NCI-H524 treated with DMSO at 0.1 percent for 48 hours (cell line): ENCODE data around the gene RERE.
A peak's percentile ranks its signal among the peaks of the same experiment; 100 is the strongest.
"Not testable (repeated sequence)": the region's sequence is repeated elsewhere in the genome, so short reads cannot be mapped to it uniquely, and the experiment has no call there.

Experiments
- DNase-seq: peaks from one replicate; lab custom pipeline; 2025; lab: John Stamatoyannopoulos, UW

RERE gene

DNA sequence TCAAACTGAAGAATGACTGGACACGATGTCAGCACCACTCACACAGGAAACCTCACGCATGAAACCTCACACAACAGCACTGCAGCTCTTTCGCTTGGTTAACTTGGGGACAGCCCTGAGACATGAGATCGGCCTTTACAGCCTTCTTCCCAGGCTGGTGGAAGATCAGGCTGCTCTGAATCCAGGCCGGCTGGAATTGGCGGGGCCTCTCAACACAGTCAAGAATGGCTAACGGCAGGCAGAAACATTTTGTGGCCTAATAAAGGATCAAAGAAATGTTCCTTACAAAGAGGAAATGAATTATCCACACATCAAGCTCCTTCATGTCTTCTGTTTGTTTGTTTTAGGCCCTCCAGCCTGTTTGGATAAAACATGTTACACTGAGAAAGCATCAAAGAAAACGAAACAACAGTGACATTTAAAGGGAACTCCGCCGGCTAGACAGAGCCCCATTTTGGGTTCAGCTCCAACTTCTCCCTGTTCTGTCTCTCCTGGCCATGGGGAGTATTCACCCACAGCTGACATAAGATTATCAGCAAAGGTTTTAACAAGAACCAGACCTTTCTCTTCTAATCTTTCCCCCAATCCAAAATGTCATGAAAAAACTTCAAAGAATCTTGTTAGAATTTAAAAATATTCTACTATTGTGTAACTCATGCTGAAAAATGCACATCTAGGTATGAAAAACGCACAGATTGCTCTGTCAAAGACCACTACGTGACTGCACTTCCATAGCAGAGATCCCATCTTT is 368.4 kb downstream of the RERE start:
- no peak for DNase-seq

DNA sequence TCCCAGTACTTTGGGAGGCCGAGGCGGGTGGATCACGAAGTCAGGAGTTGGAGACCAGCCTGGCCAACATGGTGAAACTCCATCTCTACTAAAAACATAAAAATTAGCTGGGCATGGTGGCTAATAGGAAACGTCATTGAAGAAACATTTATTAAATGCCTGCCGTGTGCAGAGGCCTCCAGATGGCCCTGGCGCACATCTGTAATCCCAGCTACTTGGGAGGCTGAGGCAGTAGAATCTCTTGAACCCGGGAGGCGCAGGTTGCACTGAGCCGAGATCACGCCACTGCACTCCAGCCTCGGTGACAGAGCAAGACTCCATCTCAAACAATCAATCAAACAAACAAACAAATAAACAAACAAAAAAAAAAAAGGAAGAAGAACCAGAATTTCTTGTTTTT is 368.9 kb downstream of the RERE start:
- DNase-seq, result not testable (repeated sequence)

DNA sequence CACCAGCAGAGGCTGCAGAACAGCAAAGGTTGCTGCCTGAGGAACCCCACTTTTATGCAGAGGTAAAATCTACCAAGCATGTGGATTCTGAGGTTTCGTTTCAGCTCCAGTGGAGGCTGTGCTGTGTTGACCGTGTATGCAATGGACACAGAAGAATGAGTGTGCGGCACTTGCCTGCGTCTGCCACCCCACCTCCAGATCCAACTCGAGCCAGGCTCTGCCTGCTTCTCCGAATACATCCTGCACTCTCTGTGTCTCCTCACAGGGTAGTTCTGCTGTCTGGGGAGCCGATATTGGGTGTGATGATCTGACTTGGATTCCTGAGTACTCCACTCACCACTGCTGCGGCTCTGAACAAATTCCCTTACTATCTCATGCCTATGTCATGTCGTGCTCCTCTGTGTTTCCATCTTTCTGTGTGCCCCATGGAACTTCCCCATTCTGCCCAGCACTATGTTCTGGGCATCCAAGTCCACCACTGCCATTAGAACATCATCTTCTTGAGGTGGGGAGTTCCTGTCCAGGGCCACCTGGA is 369.8 kb downstream of the RERE start:
- DNase-seq, result no peak

DNA sequence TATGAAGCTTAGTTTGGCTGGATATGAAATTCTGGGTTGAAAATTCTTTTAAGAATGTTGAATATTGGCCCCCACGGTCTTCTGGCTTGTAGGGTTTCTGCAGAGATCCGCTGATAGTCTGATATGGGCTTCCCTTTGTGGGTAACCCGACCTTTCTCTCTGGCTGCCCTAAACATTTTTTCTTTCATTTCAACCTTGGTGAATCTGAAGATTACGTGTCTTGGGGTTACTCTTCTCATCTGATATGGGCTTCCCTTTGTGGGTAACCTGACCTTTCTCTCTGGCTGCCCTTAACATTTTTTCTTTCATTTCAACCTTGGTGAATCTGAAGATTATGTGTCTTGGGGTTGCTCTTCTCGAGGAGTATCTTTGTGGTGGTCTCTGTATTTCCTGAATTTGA is 371.3 kb downstream of the RERE start:
- not testable (repeated sequence) for DNase-seq

DNA sequence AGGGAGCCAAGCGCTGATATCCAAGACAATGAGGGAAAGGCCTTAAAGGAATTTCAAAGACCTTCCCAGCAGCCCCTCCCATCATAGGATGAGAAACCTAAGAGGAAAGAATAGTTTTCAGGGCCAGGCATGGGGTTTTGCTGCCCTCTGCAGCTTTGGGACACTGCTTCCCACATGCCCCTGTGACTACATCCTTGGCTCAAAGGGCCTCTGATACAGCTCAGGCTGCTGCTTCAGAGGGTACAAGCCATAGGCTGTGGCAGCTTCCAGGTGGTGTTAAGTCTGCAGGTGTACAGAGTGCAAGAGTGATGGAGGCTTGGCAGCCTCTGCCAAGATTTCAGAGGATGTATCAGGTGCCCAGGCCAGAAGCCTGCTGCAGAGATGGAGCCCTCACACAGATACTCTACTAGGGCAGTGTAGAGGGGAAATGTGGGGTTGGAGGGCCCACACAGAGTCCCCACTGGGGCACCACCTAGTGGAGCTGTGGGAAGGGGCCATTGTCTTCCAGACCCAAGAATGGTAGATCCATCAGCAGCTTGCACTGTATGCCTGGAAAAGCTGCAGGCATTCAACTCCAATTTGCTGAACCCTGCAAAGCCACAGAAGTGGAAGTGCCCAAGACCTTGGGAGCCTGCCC is 373.8 kb downstream of the RERE start:
- no peak for DNase-seq

DNA sequence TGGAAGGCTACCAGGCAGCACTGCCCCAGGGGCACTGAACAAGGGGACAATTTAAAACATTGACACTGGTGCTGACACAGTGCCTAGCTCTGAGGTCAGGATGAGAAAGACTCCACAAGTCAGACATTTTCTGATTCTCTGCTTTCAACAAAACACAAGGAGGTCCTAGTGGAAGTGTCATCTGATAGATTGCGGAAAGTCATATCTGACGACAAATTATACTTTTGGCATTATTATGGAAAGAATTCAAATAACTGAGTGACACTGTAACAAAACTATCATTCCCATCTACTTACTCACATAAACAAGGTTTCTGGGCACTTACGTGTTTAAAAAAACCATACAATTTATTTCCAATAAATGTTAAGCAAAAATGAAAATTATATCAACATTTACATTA is 376.0 kb downstream of the RERE start:
- no peak for DNase-seq

DNA sequence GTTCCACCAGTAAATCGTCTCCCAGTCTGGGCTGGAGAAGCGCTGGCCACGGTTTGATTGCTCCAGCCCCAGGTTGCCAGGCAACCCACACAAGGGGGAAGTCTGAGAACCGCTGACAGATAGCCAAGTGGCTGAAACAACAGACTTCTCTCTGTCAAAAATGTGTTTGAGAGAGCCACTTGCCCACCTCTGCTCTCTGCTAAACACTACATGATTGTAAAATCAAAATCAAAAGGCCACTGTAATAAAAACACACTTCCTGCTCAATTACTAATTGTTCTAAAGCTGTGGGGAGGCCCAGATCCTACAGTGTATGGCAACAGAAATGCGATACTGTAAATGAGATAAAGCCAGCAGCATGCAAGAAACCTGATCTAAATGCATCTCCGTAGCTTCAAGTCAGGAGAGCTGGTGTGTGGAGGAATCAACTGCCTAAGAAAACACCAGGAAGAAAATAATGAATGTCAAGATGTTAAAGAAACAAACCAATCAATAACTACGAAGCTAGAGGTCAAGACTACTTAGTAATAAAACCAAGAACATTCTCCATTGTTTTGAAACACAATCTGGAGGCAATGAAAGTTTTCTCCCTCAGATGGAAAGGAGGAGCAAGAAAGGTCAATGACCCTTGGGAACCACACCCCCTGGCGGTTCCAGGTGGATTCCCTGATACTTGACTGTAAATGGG is 378.3 kb downstream of the RERE start:
- peak; percentile 41 for DNase-seq

DNA sequence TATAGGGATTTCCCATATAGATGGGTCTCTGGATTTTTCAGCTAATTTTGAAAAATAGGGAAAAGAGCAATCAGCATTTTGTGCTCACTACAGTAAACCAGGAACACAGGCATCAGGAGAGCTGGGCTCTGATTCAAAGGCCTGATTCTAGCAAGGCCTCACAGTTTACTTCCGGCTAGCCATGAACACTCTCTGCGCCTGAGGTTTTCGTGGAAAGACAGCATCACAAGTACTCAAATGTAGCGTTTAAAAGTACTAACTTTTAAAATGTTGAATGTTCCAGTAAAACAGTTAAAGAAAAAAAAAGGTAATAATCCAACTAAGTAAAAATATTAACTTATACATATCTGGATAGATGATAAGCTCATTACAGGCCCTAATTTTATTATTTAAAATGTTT is 379.0 kb downstream of the RERE start:
- no peak for DNase-seq

DNA sequence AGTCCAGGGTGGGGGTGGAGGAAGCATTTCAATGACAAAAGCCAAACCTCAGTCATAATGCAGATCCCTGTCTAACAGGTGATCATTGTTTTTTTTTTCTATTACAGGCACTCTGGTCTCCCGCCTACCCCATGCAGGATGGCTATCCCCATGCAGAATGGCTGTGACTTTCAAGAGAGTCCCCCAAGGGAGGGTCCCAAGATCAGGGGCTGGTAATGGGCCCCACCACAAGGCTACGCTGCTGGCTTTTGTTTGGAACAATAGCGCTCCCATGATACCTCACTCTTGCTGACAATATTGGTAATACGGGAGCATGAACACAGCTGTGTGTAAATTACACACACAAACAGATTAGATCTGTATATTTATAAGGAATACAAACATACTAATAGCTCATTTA is 380.1 kb downstream of the RERE start:
- DNase-seq, result no peak

DNA sequence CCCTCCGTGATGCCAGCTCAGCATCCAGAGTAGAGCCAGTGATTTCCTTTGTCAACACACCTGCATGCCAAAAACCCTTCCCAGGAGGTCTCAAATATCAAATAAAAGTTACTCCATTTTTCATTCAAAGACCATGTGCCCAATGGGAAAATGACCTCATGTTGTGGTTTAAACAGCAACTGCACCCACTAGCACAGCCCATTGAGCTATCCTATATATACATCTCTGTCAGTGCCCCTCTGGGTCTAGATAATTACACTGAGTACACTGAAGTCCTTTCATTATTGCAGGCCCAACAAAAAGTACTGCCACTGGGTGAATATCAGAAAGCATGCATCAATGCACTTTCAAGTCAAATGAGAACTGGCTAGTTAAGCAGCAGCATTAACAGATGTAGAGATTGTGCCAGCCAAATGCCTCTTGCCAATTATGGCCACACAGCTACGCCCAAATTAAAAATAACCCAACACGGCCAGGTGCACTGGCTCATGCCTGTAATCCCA is 381.8 kb downstream of the RERE start:
- DNase-seq, result no peak

DNA sequence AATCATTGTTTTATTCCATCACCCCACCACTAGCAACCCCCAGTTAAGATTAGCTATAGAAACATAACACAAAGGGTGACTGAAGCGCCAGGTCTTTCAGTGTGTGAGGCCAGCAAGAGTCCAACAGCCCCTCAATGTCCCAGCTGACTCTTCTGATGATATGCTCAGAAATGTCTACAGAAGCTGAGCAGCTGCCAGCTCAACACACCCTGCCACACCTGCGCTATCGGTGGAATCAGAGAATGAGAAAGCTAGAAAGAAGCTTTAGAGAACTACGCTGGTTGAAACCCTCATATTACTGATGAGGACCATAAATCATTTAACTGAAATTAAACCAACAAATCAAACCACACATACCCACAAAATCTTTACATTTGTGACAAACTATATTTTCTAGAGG is 383.3 kb downstream of the RERE start:
- no peak for DNase-seq

DNA sequence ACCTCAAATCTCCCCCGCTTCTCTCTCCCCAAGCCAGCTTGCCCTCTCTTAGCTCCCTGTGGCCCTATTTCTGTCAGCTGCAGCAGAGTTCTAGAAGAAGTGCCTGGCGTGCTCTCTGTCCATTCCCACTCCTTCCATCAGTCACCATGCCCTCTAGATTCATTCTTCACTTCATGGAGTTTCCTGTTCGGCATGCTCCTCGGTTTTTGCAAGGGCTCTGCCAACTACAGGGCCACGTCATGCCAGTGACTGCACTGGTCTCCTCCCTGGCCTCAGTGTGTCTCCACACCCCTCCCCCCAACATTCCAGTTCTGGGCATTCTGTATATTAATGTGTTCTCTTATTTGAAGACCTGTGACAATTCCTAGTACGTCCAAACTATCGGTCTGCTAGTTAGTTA is 385.7 kb downstream of the RERE start:
- no peak for DNase-seq

DNA sequence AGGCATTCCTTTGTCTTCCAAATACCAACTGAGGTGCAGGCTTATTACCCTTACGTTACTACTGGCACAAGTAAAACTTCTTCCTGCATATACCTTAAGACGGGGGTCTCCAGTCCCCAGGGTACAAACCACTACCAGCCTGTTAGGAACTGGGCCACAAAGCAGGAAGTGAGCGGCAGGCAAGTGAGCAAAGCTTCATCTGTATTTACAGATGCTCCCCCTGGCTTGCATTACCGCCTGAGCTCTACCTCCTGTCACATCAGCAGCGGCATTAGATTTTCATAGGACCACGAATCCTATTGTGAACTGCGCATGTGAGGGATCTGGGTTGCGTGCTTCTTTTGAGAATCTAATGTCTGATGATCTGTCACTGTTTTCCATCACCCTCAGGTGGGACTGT is 386.4 kb downstream of the RERE start:
- no peak for DNase-seq

DNA sequence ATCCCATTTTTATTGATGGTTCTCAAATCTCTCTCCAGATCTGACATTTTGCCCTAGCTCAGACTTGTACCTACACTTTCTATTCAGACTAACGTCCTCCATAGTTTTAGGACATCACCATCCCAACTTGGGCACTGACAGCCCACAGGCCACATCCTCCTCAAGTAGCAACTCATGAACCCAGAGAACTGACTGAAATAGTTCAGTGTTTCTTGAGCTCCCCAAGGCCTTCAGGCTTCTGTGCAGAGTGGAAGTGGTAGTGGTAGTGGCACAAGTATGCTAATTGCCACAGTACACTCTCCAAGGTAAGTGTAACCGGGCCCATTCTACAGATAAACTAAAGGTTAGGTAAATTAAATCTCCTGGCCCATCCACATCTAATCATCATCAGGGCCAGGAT is 387.0 kb downstream of the RERE start:
- no peak for DNase-seq

DNA sequence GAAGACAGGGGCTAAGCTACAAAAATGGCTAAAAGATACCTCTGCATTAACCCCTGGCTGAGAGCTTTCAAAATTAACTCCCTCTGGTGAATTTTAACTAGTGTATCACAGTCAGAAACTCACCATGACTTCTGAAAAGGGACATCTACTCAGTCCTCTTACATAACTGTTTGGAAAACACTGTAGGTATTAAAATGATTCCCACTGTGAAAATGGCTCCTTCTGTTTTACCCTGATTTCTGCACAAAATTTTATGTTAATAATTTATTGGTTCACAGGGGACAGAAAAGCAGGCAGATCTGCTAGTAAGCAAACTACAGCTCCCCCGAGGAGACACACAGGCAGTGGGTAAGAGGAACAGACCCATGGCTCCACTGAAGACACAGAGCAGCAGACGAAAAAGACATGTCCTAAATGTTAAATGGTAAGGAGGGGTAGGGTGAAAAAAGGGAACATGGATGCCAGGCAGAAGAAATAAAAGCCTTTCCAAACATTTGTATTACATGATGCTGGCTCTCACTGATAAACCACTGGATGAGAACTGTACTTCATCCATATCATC is 387.8 kb downstream of the RERE start:
- no peak for DNase-seq

DNA sequence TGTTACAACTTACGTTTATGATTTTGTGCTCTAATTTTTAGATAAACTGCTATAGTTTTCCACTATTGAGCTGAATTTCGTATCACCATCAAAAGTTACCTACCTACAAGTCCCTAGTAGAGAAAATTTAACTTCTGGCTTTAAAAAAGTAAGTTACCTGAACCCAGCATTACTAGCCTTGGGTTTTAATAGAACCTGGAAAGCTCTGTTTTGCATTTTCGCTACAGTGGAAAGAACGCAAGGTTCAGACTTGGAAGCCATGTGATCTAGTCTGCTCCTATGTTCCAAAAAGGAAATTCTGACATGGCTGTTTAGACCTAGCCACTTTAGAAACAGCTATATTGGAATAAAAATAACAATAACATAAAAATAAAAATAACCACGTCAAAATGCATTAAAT is 389.0 kb downstream of the RERE start:
- DNase-seq, result no peak

DNA sequence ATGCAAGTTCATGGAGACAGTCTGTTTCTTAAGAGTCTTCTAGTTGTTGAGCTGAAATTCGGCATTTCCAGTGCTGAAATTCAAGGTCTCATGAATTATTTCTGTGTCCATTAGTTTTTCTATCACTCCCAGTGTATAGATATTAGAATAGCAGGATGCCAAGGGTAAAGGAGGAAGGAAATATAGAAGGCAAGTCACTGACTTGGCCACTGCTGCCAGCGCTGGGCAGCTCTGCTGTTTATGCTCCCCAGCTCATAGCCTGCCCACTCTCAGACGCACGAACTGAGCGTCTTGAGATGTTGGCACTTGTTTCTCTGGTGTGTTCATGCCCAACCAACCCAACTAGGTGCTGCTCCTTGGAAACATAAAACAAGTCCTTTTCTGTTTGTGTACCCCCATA is 389.5 kb downstream of the RERE start:
- DNase-seq, result no peak

DNA sequence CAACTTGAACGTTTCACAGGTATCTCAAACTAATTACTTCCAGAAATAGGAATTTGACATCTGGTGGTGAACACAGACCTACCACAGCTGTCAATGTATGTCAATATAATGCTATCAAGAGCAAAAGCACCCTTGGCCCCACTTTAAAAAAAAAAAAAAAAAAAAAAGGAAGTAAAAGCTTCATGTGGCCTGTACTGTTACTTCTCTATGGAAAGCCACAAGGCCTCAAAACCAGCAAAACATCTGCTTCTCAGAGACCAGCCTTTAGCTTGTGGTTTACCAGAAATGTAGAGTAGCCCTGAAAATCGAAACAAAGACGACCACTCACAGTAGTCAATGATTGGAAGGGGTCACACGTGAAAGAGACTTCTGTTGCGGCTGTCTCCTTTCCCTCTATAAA is 389.9 kb downstream of the RERE start:
- DNase-seq, result no peak

DNA sequence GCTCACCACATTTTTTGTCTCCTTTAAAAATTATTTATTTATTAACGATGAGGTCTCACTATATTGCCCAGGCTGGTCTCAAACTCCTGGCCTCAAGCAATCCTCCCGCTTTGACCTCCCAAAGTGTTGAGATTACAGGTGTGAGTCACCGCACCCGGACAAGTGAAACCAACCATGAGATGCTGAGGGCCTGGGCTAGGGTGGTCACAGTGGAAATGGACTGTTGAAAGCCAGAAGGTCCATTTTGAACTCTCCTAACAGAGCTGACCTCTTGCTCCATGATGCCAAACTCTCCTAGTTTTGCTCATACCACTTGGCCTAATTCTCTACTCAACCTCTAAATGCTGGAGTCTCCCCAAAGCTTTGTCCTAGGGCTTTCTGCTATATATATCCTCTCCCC is 390.4 kb downstream of the RERE start:
- DNase-seq, result no peak

DNA sequence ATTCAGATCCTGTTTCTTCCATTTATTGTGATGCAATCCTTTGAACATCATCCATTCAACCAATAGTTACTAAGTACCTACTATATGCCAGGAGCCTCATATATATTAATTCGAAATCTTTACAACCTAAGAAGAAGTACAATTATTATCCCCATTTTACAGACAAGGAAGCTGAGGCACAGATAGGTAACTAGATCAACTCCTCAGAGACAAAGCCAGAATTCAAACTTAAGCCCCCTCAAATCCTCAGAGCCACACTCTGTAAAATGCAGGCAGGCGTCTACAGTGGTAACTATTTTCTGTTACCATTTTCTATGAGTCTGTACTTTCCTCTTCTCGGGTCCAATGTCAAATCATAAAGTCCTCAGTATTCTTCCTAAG is 391.7 kb downstream of the RERE start:
- no peak for DNase-seq

DNA sequence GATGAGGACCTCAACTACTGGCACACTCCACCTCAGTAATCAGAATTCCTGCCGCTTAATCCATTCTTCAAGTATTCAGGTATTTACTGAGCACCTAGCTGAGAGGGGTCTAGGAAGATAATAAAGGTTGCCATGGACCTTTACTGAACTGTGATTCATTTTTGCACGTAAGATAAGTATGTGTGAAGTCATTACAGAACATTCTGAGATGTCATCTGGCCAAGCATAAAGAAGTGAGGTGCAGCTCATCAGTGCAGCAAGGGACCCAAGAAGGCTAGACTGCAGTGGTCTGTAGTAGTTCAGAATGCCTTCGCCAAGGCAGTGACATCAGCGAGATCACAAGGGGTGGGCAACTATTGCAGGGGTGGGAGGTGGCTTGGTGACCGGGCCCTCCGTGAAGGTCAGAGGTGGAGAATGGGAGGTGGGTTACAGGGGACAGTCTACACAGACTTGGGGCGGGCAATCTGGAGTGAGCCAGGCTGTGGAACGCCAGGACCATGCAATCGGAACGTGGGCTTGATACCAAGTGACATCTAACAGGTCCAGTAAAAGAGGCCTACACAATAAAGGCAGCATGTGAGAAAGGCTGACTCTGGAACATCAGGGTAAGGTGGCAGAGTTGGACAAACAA is 392.2 kb downstream of the RERE start:
- no peak for DNase-seq

DNA sequence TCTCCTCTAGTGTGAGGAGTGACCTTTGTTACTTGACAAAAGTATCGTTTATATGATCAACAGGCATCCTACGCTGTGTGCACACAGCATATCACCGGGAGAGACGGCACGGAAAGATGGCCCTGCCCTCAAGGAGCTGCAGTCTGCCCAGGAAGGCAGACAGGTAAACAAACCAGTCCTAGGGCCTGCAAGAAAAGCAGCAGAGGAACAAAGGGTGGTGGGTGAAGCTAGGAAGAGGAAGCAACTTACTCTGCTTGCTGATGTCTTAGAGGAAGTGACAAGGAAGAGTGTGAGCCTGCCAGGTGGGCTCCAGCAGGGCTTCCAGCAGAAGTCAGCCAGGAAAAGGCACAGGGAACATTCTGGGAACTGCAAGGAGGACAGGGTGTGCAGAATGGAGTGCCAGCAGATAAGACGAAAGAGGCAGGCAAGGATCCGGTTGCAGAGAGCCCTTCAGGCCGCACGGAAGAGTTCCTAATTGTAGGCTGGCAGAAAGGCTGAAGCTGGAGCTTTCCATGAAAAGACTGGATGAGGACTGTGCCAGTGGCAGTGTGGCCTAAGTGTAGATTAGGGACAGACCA is 392.8 kb downstream of the RERE start:
- no peak for DNase-seq
